Erythroblast (primary cell): ENCODE measurements around the gene SIRT5.

Experiments
- GATA1 ChIP-seq: IDR thresholded peaks from 2 replicates; pipeline ENCODE4 v1.6.1; 2011; ENCODE audit warnings: low read depth, mild to moderate bottlenecking, control low read depth, low read length, moderate library complexity
- POLR2A ChIP-seq: IDR thresholded peaks from 2 replicates; pipeline ENCODE4 v1.6.1; 2011; ENCODE audit warnings: mild to moderate bottlenecking, low read length

GRCh38 chr6:13537527-13537897 lies 36.9 kb upstream of the SIRT5 start:
- no peak for TF ChIP-seq POLR2A
- no peak for TF ChIP-seq GATA1
